ENCODE measurements around the gene PLEKHG7.

GRCh38 chr12:92778525-92778924, 75.7 kb downstream of the PLEKHG7 start:
- TF ChIP-seq ZNF384 (IDR thresholded peaks at IDR 0.05; ENCODE audit: low read depth, low read length) (no peak), EP300 (IDR thresholded peaks at IDR 0.05; ENCODE audit: low read length) (no peak), SRSF7 (optimal IDR thresholded peaks at IDR 0.05; ENCODE audit: low read depth, low read length) (no peak), SREBF1 (IDR thresholded peaks at IDR 0.05; ENCODE audit: borderline replicate concordance, low read depth, low read length) (no peak), ZSCAN29 (IDR thresholded peaks at IDR 0.05) (no peak), SP2 (IDR thresholded peaks at IDR 0.05; ENCODE audit: extremely low read depth, low read depth, low read length, poor library complexity, severe bottlenecking) (no peak), POLR2A (conservative IDR thresholded peaks at IDR 0.05) (no peak), FOXK2 (conservative IDR thresholded peaks at IDR 0.05 in 1 of 2, IDR thresholded peaks at IDR 0.05 in 1 of 2; ENCODE audit: low read depth in 2 of 2) (no peak)
- TF ChIP-seq, protein P1, sequence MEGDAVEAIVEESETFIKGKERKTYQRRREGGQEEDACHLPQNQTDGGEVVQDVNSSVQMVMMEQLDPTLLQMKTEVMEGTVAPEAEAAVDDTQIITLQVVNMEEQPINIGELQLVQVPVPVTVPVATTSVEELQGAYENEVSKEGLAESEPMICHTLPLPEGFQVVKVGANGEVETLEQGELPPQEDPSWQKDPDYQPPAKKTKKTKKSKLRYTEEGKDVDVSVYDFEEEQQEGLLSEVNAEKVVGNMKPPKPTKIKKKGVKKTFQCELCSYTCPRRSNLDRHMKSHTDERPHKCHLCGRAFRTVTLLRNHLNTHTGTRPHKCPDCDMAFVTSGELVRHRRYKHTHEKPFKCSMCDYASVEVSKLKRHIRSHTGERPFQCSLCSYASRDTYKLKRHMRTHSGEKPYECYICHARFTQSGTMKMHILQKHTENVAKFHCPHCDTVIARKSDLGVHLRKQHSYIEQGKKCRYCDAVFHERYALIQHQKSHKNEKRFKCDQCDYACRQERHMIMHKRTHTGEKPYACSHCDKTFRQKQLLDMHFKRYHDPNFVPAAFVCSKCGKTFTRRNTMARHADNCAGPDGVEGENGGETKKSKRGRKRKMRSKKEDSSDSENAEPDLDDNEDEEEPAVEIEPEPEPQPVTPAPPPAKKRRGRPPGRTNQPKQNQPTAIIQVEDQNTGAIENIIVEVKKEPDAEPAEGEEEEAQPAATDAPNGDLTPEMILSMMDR (IDR thresholded peaks at IDR 0.05 in 2 of 3, conservative IDR thresholded peaks at IDR 0.05 in 1 of 3; ENCODE audit: insufficient read depth in 2 of 3, low read depth in 1 of 3, low read length in 3 of 3), result no peak
- TF ChIP-seq, protein P2, sequence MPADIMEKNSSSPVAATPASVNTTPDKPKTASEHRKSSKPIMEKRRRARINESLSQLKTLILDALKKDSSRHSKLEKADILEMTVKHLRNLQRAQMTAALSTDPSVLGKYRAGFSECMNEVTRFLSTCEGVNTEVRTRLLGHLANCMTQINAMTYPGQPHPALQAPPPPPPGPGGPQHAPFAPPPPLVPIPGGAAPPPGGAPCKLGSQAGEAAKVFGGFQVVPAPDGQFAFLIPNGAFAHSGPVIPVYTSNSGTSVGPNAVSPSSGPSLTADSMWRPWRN (IDR thresholded peaks at IDR 0.05; ENCODE audit: low read depth), result no peak
- TF ChIP-seq, protein P3, sequence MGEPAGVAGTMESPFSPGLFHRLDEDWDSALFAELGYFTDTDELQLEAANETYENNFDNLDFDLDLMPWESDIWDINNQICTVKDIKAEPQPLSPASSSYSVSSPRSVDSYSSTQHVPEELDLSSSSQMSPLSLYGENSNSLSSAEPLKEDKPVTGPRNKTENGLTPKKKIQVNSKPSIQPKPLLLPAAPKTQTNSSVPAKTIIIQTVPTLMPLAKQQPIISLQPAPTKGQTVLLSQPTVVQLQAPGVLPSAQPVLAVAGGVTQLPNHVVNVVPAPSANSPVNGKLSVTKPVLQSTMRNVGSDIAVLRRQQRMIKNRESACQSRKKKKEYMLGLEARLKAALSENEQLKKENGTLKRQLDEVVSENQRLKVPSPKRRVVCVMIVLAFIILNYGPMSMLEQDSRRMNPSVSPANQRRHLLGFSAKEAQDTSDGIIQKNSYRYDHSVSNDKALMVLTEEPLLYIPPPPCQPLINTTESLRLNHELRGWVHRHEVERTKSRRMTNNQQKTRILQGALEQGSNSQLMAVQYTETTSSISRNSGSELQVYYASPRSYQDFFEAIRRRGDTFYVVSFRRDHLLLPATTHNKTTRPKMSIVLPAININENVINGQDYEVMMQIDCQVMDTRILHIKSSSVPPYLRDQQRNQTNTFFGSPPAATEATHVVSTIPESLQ (CRISPR knock-in tag; IDR thresholded peaks at IDR 0.05), result no peak
